Measurements from ENCODE around the gene CNTN2. TPM values are rescaled to one million over a fixed set of nuclear protein-coding genes. Genes with fewer than 3 reads are reported as not detected.

Gene CNTN2
- total and polyA plus RNA-seq, 2 of the 4 experiments (the other 2 are of a cell fraction): not detected

GRCh38 chr1:205076245-205076761 lies 33.3 kb downstream of the CNTN2 start:
- no peak overlapping the region for H2BK20ac ChIP-seq (ENCODE audit: low read depth, low read length)
- in situ Hi-C loops (cut with MboI; ENCODE audit: low sequenced_read_pairs): no loop called here

More at GRCh38 chr1:205076245-205076761, 33.3 kb downstream of the CNTN2 start:
- H3K9me3 ChIP-seq (ENCODE audit: control insufficient read depth, insufficient read depth, low read length): no peaks in the 10 kb centered on the region
- H3K27me3 ChIP-seq (ENCODE audit: control insufficient read depth, insufficient read depth, low read length): no peaks in the 10 kb centered on the region; the same call in 1 of the 2 replicates
- H3K4me3 ChIP-seq (ENCODE audit: insufficient read depth, low read depth, low read length): no peak overlapping the region
- no peak overlapping the region for H3K56ac ChIP-seq (ENCODE audit: extremely low read depth, insufficient read depth, low read length)
- no peaks in the 10 kb centered on the region for H4K20me1 ChIP-seq (ENCODE audit: insufficient read depth, low read length)
- no peak overlapping the region for H3K23ac ChIP-seq (ENCODE audit: low read depth, low read length)
- no peak overlapping the region for H2BK15ac ChIP-seq (ENCODE audit: low read depth, low read length)
- H4K91ac ChIP-seq (ENCODE audit: insufficient read depth, low read depth, low read length): no peak overlapping the region
- no peak overlapping the region for H2BK120ac ChIP-seq (ENCODE audit: low read depth, low read length)
- H2AK9ac ChIP-seq (replicated peaks; ENCODE audit: low read depth, low read length, poor library complexity): no peak overlapping the region
- no peak overlapping the region for H2AFZ ChIP-seq (replicated peaks; ENCODE audit: low read length, poor library complexity)
- ChIA-PET CTCF (interaction anchor here (0.5 kb wide), 1 partner anchor 165 kb away, joined by 4 read pairs; no protein-coding TSS in a partner anchor), POLR2A (ENCODE audit: unreplicated experiment) (no interaction called here)
- WGBS, 2 experiments (ENCODE audit: extremely low coverage in 2 of 2, insufficient read length in 1 of 2): 67% methylated on average over 1 of the region's 4 CpGs; no CpG with 5 or more reads in 1 of the 2 experiments
- no peak overlapping the region for H2BK5ac ChIP-seq (ENCODE audit: low read depth, low read length, poor library complexity, severe bottlenecking)
- H2AK5ac ChIP-seq (ENCODE audit: low read depth, low read length): no peak overlapping the region
- dilution Hi-C loops (cut with HindIII; ENCODE audit: low sequenced_read_pairs, unreplicated experiment): no loop called here
- no peaks in the 10 kb centered on the region for H3K36me3 ChIP-seq (ENCODE audit: control insufficient read depth, insufficient read depth, low read length)
- no peak overlapping the region for H3K14ac ChIP-seq (replicated peaks; ENCODE audit: low read depth, low read length)
- TF ChIP-seq CEBPB (IDR thresholded peaks at IDR 0.05; ENCODE audit: low read depth, low read length) (no peak), MAZ (IDR thresholded peaks at IDR 0.05; ENCODE audit: borderline replicate concordance, low read depth, low read length) (no peak), BHLHE40 (IDR thresholded peaks at IDR 0.05; ENCODE audit: low read depth, low read length) (no peak), CHD1 (IDR thresholded peaks at IDR 0.05; ENCODE audit: low read depth, low read length) (no peak), RCOR1 (IDR thresholded peaks at IDR 0.05; ENCODE audit: insufficient replicate concordance, low read length) (no peak), CTCF (conservative IDR thresholded peaks at IDR 0.05; ENCODE audit: low read depth, low read length) (no peak), RFX5 (IDR thresholded peaks at IDR 0.05; ENCODE audit: low read depth, low read length) (no peak)
- no peaks in the 10 kb centered on the region; a peak in 1 of 4 replicates for H3K79me1 ChIP-seq (ENCODE audit: low read depth in 1 of 2, low read length in 2 of 2)
- DNase-seq (no peak), ATAC-seq (ENCODE audit: low read depth) (no peak)
- BruUV-seq (replicated peaks): no TSS peak
- H3K18ac ChIP-seq (ENCODE audit: low read depth, low read length): no peak overlapping the region
- no peak overlapping the region for H3K4ac ChIP-seq (ENCODE audit: low read depth, low read length)
- H3K9ac ChIP-seq (ENCODE audit: low read depth, low read length): no peak overlapping the region
- H3K27ac ChIP-seq (ENCODE audit: insufficient read depth, low read length): no peak overlapping the region
- no peaks in the 10 kb centered on the region; the same call in 1 of the 2 replicates for H3K9me1 ChIP-seq (ENCODE audit: insufficient read depth, low read length)
- H3K4me2 ChIP-seq (ENCODE audit: low read depth, low read length): no peak overlapping the region
- no peaks in the 10 kb centered on the region; the same call in 1 of the 2 replicates for H3K4me1 ChIP-seq (ENCODE audit: control insufficient read depth, insufficient read depth, low read length)
- intact Hi-C loops (cut with micrococcal nuclease): no loop called here
- no peak overlapping the region for H4K5ac ChIP-seq (ENCODE audit: low read depth, low read length)
- H4K8ac ChIP-seq (ENCODE audit: low read depth in 2 of 2, low read length in 2 of 2): no peak overlapping the region
